GM18502 (cell line): ENCODE measurements around the gene RHBG.
"Not testable (repeated sequence)": the region's sequence is repeated elsewhere in the genome, so short reads cannot be mapped to it uniquely, and the experiment has no call there.

Experiments
- ATAC-seq: cut with Tn5 transposase; IDR thresholded peaks from one replicate; pipeline ENCODE4 v1.9.1; 2021; ENCODE audit warnings: mild to moderate bottlenecking; ENCODE audit not compliant: unreplicated experiment, poor library complexity

Gene RHBG, protein sequence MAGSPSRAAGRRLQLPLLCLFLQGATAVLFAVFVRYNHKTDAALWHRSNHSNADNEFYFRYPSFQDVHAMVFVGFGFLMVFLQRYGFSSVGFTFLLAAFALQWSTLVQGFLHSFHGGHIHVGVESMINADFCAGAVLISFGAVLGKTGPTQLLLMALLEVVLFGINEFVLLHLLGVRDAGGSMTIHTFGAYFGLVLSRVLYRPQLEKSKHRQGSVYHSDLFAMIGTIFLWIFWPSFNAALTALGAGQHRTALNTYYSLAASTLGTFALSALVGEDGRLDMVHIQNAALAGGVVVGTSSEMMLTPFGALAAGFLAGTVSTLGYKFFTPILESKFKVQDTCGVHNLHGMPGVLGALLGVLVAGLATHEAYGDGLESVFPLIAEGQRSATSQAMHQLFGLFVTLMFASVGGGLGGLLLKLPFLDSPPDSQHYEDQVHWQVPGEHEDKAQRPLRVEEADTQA

DNA sequence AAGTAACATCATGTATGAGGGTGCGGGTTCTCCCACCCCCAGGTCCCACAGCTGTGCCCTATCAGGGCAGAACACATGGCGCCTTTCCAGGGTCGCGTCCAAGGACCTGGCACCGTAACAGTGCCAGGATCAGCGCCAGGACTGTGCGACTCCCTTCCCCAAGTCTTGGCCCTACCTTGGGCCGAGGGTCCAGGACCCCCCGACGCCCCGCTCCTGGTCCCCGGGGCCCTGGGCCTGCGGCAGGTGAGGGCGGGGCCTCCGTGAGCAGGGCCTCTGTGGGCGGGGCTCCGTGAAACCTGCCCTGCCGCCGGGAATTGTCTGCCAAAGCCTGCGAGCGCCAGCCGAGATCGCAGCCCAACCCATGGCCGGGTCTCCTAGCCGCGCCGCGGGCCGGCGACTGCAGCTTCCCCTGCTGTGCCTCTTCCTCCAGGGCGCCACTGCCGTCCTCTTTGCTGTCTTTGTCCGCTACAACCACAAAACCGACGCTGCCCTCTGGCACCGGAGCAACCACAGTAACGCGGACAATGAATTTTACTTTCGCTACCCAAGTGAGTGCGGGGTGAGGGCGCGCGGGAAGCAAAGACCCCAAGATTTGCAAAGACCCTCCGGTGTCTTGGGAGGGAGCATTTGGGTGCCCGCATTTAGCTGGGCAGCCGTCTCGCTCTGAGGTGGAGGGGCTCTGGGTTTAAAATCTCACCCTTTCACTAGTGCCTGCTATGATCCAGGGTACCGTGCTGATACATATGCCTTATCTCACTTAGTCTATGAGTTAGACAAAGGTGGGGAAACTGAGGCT lies at the start of gene RHBG:
TSS of gene RHBG (plus strand) at position 323 of the 796 bp plus-strand sequence. CDS start at position 362, 39 bp downstream.
- ATAC-seq = no peak

GRCh38 chr1:156319664-156320063 lies 49.3 kb upstream of the RHBG start:
- no peak for ATAC-seq

- no peak for ATAC-seq
Observed at GRCh38 chr1:156320560-156320959, 48.5 kb upstream of the RHBG start.

GRCh38 chr1:156323179-156323578 lies 45.8 kb upstream of the RHBG start:
- ATAC-seq = not testable (repeated sequence)

- no peak for ATAC-seq
Observed at GRCh38 chr1:156336242-156336641, 32.8 kb upstream of the RHBG start.

DNA sequence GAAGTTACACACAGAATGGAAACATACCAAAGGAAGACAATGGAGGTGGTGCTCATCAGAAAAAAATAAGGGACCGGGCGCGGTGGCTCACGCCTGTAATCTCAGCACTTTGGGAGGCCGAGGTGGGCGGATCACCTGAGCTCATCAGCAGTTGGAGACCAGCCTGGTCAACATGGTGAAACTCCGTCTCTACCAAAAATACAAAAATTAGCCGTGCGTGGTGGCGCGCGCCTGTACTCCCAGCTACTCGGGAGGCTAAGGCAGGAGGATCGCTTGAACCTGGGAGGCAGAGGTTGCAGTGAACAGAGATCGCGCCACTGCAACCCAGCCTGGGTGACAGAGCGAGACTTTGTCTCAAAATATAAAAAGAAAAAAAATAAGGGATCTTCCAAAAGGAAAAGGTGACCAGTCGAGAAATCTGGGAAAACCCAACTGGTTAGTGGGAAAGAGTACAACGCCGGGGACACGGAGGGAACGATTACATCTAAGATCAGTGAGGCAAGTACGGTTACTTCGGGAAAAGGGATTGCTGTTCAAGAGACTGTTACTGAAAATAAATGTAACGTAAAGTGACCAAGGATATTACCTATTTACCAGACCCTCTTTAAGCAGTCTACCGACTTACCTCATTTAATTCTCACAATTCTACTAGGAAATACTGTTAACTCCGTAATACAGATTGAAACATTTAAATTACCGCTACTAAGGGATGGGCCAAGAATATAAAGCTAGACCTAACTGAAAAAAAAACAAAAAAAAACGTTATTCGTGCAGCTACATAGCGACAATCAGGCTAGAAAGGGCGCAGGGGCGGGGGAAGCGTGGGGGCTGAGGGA lies 31.7 kb upstream of the RHBG start:
- no peak for ATAC-seq

DNA sequence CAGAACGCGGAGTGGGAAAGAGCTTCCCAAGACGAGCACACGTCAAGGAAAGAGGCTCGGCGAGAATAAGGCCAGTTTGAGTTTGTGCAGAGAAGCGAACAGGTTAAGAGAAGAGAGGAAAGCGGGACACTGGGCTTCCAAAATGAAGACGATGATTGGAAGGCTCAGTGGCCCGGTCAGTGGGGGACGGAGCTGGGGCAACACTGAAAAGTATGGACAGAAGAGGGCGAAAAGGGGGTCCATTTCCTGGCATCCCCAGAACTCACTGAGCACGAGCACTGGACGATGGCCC lies 31.2 kb upstream of the RHBG start:
- ATAC-seq = peak; percentile 1

DNA sequence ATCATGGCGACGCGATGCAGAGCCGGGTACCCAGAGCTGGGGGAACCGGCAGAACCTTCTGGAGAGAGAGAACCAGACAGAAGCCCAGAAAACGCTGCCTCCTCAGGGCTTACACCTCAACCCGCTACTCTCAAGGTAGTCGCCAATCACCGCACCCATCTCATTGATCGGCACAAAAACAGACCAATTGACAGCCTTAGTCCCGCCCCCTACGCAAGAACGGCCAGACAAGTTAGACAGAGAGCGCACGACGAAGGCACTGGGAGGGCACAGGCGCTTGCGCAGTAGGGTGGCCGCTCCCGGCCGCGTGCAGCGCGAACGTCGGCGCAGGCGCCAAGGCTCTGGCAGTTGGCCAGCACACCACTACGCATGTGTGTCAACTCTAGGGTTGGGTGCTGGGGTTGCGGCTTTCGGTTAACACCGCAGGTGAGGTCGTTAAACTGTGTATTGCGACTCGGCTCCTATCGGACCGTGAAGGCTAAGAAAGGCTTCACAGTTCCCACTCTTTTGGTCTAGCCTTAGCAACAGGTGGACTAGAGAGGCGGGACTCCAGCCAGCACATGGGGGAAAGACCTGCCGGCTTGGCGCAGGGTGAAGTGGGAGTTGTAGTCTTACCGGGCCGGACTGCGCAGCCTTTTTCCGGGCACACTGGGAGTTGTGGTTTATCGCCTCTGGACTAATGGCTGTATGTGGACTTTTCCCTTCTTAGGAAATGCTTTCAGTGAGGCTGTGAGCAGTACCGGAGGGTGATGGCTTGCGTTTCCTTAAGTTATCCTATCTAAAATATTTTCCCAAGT lies 30.6 kb upstream of the RHBG start, which contains the start of the genes CCT3 and TSACC:
TSS of gene CCT3 (minus strand) at position 113 of the 797 bp plus-strand sequence. CDS start at position 5, 108 bp downstream.
TSS of gene TSACC (plus strand) at position 347 of the 797 bp plus-strand sequence. CDS start 1,232 bp downstream, outside the sequence.
- peak; percentile 92 for ATAC-seq

DNA sequence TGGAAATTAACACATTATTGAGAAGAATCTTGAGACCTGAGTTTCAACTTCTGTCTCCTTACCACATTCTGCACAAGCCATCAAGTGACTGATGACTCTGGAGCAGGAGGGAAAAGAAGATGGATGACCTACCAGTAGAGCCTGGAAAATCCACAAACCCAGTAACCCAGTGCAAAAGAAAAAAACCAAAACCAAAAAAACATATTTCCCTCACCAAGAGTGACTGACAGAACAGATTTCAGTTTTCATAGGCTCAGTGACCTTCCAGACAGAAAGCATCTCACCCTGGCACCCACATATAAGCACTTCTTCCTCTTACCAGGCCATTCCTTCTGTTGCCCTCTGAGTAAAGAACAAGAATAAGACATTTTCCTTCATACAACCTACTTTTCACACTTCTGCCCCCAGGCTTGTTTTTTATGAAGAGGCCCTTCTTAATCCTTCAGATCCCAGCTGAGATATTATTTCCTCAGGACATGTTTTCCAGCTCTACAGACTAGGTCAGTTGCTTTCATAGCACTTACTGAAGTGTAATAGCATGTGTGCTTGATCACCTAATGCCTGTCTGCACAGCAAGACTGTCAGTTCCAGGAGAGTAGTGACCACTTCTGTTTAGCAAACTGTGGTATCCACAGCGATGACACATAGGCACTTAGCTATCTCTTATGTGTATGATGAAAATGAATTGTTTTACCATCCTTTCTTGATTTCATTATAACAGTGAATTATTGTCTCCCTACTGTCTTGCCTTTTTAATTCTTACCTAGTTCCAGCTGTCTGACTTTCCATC lies 26.6 kb upstream of the RHBG start:
- no peak for ATAC-seq

GRCh38 chr1:156344409-156344808 lies 24.6 kb upstream of the RHBG start:
- ATAC-seq = no peak

GRCh38 chr1:156346035-156346434 lies 23.0 kb upstream of the RHBG start:
- ATAC-seq = not testable (repeated sequence)

- ATAC-seq = no peak
Observed at GRCh38 chr1:156346636-156347035, 22.4 kb upstream of the RHBG start.

DNA sequence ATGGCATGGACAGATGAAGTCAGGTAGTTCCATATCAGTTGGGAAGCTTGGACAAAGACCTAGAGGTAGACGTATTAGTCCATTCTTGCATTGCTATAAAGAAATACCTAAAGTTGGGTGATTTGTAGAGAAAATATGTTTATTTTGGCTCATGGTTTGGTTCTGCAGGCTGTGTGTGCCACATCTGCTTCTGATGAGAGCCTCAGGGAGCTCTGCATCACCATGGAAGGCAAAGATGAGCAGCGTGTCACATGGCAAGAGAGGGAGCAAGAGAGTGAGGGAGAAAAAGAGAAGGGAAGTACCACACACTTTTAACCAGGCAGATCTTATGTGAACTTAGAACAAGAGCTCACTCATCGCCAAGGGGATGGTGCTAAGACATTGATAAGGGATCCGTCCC lies 21.7 kb upstream of the RHBG start:
- ATAC-seq = no peak

DNA sequence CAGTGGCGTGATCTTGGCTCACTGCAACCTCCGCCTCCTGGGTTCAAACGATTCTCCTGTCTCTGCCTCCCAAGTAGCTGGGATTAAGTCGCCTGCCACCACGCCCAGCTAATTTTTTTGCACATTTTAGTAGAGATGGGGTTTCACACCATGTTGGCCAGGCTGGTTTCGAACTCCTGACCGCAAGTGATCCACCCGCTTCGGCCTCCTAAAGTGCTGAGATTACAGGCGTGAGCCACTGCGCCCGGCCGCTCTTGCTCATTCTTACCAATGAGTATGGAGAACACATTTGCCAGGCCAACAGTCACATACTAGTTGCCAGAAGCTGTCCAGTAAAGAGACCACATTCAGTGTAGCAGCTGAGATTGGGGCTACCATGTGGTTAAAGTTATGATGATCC lies 16.5 kb upstream of the RHBG start:
- ATAC-seq = not testable (repeated sequence)

DNA sequence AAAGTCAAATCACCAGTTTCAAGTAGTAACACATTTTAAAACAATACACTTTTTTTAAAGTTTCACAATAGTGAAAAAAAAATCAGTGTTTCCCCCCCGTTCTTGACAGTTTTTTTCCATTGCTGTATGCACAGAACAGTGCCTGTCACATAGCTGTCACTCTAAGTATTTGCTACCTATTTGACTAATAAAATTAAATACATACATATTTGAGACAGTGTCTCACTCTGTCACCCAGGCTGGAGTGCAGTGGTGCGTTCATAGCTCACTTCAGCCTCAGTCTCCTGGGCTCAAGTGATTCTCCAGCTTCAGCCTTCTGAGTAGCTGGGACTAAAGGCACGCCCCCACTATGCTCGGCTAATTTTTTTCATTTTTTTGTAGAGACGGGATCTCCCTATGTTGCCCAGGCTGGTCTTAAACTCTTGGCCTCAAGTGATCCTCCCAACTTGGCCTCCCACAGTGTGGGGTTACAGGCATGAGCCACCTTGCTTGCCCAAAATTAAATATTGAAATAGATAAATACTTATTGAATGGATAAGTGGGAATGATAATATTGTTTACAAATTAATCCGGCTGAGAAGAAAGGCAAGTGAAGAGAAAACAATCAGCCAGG lies 12.6 kb upstream of the RHBG start:
- ATAC-seq = no peak

DNA sequence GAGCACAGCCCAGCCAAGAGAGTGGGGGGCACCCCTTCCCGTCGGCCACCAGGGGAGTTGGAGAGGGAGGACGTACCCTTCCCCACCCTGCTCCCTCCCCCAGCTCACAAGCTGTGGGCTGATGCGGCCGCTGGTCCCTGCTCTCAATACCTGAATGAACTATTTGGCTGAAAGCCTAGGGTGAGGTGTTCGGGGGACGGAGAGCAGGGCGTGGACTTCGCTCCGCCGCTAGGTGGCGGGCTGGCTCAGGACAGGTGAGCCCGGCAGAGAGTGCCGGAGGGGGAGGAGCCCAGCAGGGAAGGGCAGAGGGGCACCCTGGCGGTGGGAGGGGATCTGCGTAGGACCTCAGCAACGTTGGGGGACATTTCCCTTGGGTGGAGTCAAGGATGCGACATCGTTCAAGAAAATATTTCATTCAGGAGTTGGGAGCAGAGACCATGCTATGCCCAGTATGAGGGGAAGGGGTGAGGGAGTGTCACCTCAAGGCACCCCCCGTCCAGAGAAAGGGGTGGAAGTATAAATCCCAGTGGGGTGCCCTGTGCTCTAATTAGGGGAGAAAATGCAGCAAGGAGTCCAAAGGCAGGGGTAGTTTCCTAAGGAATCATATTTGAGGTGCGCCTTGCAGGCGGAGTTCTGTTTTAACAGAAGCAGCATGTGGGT lies 12.0 kb upstream of the RHBG start:
- ATAC-seq = no peak

GRCh38 chr1:156357977-156358376 lies 11.0 kb upstream of the RHBG start:
- no peak for ATAC-seq

GRCh38 chr1:156358641-156359040 lies 10.4 kb upstream of the RHBG start:
- no peak for ATAC-seq
